ENCODE measurements around the gene TAGAP. TPM values are rescaled to one million over a fixed set of nuclear protein-coding genes. Genes with fewer than 3 reads are reported as not detected.
A peak's percentile ranks its signal among the peaks of the same experiment; 100 is the strongest.

Gene TAGAP
- total and polyA plus RNA-seq, 2 donors (not counting 1 experiment from before 2014, with no cell fraction given) = 167 to 242 TPM

DNA sequence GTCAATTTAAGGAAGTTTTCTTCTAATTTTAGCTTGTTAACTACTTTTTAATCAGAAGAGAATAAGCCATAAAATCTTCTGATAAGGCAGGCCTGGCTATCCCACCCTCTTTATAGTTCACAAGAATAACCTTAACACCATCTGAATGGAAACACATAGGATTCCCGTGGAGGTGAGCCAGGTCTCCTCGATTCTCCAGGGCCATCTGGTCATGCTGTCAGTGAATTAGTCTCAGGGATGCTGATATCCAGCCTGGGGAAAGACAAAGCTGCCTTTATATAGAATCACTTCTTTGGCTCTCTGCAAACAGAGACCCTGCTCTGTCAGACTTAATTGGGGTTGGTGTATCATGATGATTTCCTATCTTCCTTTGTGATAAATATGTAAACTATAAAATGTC lies 30.1 kb upstream of the TAGAP start:
- H3K27ac Mint-ChIP-seq = no peak overlapping the region

DNA sequence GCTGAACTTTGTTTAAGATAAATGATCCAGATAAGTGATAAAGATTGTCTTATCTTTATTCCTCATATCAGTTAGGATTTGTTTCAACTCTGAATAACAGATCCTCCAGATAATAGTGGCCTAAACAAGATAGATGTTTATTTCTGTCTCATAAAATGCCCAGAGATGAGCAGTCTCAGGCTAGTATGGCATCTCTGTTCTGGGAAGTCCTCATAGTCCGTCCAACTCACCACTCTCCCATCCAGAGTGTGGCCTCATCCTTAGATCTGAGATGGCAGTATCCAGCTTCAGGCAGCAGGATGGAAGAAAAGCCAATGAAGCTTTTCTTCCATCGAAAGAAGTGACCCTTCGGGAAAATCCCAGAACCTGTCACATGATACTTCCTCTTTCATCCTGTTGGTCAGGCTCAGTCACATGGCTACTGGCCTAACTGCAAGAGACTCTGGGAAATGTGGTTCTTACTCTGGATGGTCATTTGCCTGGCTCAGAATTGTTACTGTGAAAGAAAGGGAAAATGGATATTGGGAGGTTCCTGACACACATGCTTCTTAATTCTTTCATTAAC lies 29.4 kb upstream of the TAGAP start:
- Histone ChIP-seq H3K4me1 (ENCODE audit: control insufficient read depth in 2 of 2, insufficient read depth in 2 of 2, low read length in 2 of 2) (peaks cover 5 to 8% of the 10 kb centered on the region in 2 donors), H3K27me3 (replicated peaks in 1 of 4; ENCODE audit: control extremely low read depth in 1 of 4, control insufficient read depth in 3 of 4, insufficient read depth in 4 of 4, low read length in 3 of 4) (no peaks in the 10 kb centered on the region), H3K4me3 (ENCODE audit: control extremely low read depth in 1 of 5, extremely low read depth in 1 of 5, insufficient read depth in 1 of 5, low read depth in 2 of 5, low read length in 4 of 5) (peak overlapping the region in 1 of 5 experiments; percentile 24), H2AFZ (ENCODE audit: insufficient read depth, low read depth, low read length, poor library complexity, severe bottlenecking) (no peak overlapping the region), H3K36me3 (replicated peaks in 1 of 2; ENCODE audit: control extremely low read depth in 1 of 2, control insufficient read depth in 1 of 2, extremely low read depth in 1 of 2, insufficient read depth in 2 of 2, low read length in 1 of 2) (no peaks in the 10 kb centered on the region), H3K9me3 (ENCODE audit: control extremely low read depth in 1 of 3, control insufficient read depth in 2 of 3, insufficient read depth in 1 of 3, low read length in 2 of 3) (no peaks in the 10 kb centered on the region), H3K9ac (ENCODE audit: low read length) (no peak overlapping the region), H3K27ac (ENCODE audit: low read length in 2 of 2) (no peak overlapping the region), H3K4me2 (replicated peaks; ENCODE audit: low read depth, low read length, poor library complexity, severe bottlenecking) (no peak overlapping the region), H4K20me1 (ENCODE audit: control insufficient read depth, insufficient read depth, low read length, poor library complexity, severe bottlenecking) (no peaks in the 10 kb centered on the region), H3K79me2 (ENCODE audit: control insufficient read depth, insufficient read depth, low read length) (no peaks in the 10 kb centered on the region)
- peak overlapping the region; percentile 17 for H3K4me3 Mint-ChIP-seq
- no peak for ATAC-seq (ENCODE audit: low read depth)
- intact Hi-C loops (cut with micrococcal nuclease) = no loop called here
- peaks cover 32% of the 10 kb centered on the region for H3K4me1 Mint-ChIP-seq
- CTCF ChIA-PET = interaction anchor here (0.8 to 1.7 kb wide), 2 partner anchors 9 to 11 kb away, joined by 3 to 7 read pairs; no protein-coding TSS in a partner anchor
- no peaks in the 10 kb centered on the region for H3K9me3 Mint-ChIP-seq (ENCODE audit: insufficient read depth)
- WGBS (ENCODE audit: insufficient coverage) = 76% methylated on average over 3 of the region's 3 CpGs
- DNase-seq = no peak
- H3K27ac Mint-ChIP-seq = peak overlapping the region; percentile 20
- H3K27me3 Mint-ChIP-seq = no peaks in the 10 kb centered on the region
- TF ChIP-seq EZH2 (IDR thresholded peaks at IDR 0.05; ENCODE audit: borderline replicate concordance, insufficient read depth, low read depth, low read length, poor library complexity, severe bottlenecking) = no peak
- TF ChIP-seq, protein P1, sequence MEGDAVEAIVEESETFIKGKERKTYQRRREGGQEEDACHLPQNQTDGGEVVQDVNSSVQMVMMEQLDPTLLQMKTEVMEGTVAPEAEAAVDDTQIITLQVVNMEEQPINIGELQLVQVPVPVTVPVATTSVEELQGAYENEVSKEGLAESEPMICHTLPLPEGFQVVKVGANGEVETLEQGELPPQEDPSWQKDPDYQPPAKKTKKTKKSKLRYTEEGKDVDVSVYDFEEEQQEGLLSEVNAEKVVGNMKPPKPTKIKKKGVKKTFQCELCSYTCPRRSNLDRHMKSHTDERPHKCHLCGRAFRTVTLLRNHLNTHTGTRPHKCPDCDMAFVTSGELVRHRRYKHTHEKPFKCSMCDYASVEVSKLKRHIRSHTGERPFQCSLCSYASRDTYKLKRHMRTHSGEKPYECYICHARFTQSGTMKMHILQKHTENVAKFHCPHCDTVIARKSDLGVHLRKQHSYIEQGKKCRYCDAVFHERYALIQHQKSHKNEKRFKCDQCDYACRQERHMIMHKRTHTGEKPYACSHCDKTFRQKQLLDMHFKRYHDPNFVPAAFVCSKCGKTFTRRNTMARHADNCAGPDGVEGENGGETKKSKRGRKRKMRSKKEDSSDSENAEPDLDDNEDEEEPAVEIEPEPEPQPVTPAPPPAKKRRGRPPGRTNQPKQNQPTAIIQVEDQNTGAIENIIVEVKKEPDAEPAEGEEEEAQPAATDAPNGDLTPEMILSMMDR (IDR thresholded peaks at IDR 0.05) = no peak
- POLR2A ChIA-PET = no interaction called here

More for the DNA sequence above, 30.1 kb upstream of the TAGAP start:
- peaks cover 9 to 11% of the 10 kb centered on the region in 2 donors for H3K4me1 ChIP-seq (ENCODE audit: control insufficient read depth in 2 of 2, insufficient read depth in 2 of 2, low read length in 2 of 2)
- H3K9ac ChIP-seq (ENCODE audit: low read length) = no peak overlapping the region
- H3K4me2 ChIP-seq (replicated peaks; ENCODE audit: low read depth, low read length, poor library complexity, severe bottlenecking) = no peak overlapping the region
- no peaks in the 10 kb centered on the region for H3K9me3 ChIP-seq (ENCODE audit: control extremely low read depth in 1 of 3, control insufficient read depth in 2 of 3, insufficient read depth in 1 of 3, low read length in 2 of 3)
- no peaks in the 10 kb centered on the region for H3K79me2 ChIP-seq (ENCODE audit: control insufficient read depth, insufficient read depth, low read length)
- no peaks in the 10 kb centered on the region for H3K27me3 ChIP-seq (replicated peaks in 1 of 4; ENCODE audit: control extremely low read depth in 1 of 4, control insufficient read depth in 3 of 4, insufficient read depth in 4 of 4, low read length in 3 of 4)
- H3K27me3 Mint-ChIP-seq = no peaks in the 10 kb centered on the region
- no peak overlapping the region for H3K4me3 ChIP-seq (ENCODE audit: control extremely low read depth in 1 of 5, extremely low read depth in 1 of 5, insufficient read depth in 1 of 5, low read depth in 2 of 5, low read length in 4 of 5)
- no peaks in the 10 kb centered on the region for H4K20me1 ChIP-seq (ENCODE audit: control insufficient read depth, insufficient read depth, low read length, poor library complexity, severe bottlenecking)
- intact Hi-C loops (cut with micrococcal nuclease) = no loop called here
- TF ChIP-seq, protein P1 (IDR thresholded peaks at IDR 0.05) = no peak
- no peak for TF ChIP-seq EZH2 (IDR thresholded peaks at IDR 0.05; ENCODE audit: borderline replicate concordance, insufficient read depth, low read depth, low read length, poor library complexity, severe bottlenecking)
- H3K27ac ChIP-seq (ENCODE audit: low read length in 2 of 2) = no peak overlapping the region
- ChIA-PET POLR2A (interaction anchor here (0.5 kb wide), 1 partner anchor 231 kb away, joined by 4 read pairs; no protein-coding TSS in a partner anchor), CTCF (interaction anchor here (0.8 to 1.7 kb wide), 2 partner anchors 10 to 11 kb away, joined by 3 to 7 read pairs; no protein-coding TSS in a partner anchor)
- DNase-seq = no peak
- ATAC-seq (ENCODE audit: low read depth) = no peak
- H3K9me3 Mint-ChIP-seq (ENCODE audit: insufficient read depth) = no peaks in the 10 kb centered on the region
- H2AFZ ChIP-seq (ENCODE audit: insufficient read depth, low read depth, low read length, poor library complexity, severe bottlenecking) = no peak overlapping the region
- 100% methylated on average over 1 of the region's 2 CpGs for WGBS (ENCODE audit: insufficient coverage)
- no peaks in the 10 kb centered on the region for H3K36me3 ChIP-seq (replicated peaks in 1 of 2; ENCODE audit: control extremely low read depth in 1 of 2, control insufficient read depth in 1 of 2, extremely low read depth in 1 of 2, insufficient read depth in 2 of 2, low read length in 1 of 2)
- peaks cover 33% of the 10 kb centered on the region for H3K4me1 Mint-ChIP-seq
- H3K4me3 Mint-ChIP-seq = no peak overlapping the region
